IPS-18c (cell line): ENCODE results near the gene MMP23B.
"Not testable (repeated sequence)": the region's sequence is repeated elsewhere in the genome, so short reads cannot be mapped to it uniquely, and the experiment has no call there.

ENCODE experiments used
- H3K4me3 ChIP-seq: 2 replicates; pipeline ENCODE4 v1.7.0; 2013; ENCODE audit warnings: low read depth, mild to moderate bottlenecking, low read length, moderate library complexity; ENCODE audit not compliant: insufficient read depth
- H3K9me3 ChIP-seq: one replicate; pipeline ENCODE4 v1.6.1; 2013; ENCODE audit warnings: mild to moderate bottlenecking, low read length, moderate library complexity; ENCODE audit not compliant: control insufficient read depth, insufficient read depth

MMP23B gene

DNA sequence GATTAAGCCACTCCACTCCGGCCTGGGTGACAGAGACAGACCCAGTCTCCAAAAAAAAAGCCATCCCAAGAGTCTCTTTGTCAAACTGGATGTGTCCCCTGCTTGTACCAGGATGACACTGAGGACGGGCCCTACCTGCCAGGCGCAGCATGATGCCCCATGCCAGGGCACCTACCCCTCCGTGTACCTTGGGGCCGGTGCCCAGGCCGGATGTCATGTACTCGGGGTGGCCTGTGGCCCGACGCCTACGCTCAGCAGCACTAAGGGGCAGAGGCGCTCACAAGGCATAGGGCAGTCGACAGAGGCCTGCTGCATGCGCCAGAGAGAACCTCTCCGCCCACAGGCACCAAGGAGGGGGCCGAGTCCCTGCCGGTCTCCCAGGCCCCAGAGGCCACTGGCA lies 7.4 kb downstream of the MMP23B start:
- not testable (repeated sequence) for H3K4me3 ChIP-seq, H3K9me3 ChIP-seq

- not testable (repeated sequence) for H3K4me3 ChIP-seq, H3K9me3 ChIP-seq
Observed at GRCh38 chr1:1640081-1640480, 8.1 kb downstream of the MMP23B start.

DNA sequence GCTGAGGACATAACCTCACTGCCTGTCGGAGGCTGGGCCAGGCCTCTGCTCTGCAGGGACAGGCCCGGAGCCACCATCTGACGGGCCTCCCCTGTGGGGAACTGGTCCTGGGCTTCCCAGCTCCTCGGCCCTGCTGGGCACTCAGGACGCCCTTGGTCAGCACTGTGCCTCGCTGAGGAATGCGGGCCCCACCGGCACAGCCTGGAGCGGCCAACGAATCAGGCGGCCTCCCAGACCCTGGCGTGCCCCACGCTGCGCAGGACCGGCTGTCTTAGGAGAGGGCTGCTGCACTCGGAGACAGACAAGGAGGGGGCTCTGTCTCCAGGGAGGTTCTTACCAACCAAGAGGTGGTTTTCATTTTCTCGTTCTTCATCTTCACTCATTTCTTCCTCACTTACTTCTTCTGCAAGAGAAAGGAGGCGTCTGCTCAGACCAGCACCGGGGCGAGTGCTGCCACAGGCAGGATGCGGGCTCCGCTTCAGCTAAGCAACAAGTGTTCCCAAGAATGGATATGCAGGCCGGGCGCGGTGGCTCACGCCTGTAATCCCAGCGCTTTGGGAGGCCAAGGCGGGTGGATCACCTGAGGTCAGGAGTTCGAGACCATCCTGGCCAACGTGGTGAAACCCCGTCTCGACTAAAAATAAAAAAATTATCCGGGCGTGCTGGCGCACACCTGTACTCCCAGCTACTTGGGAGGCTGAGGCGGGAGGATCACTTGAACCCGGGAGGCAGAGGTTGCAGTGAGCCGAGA lies 8.9 kb downstream of the MMP23B start:
- H3K9me3 ChIP-seq, H3K4me3 ChIP-seq: not testable (repeated sequence)

- not testable (repeated sequence) for H3K9me3 ChIP-seq, H3K4me3 ChIP-seq
Observed at GRCh38 chr1:1646326-1646725, 14.4 kb downstream of the MMP23B start.

DNA sequence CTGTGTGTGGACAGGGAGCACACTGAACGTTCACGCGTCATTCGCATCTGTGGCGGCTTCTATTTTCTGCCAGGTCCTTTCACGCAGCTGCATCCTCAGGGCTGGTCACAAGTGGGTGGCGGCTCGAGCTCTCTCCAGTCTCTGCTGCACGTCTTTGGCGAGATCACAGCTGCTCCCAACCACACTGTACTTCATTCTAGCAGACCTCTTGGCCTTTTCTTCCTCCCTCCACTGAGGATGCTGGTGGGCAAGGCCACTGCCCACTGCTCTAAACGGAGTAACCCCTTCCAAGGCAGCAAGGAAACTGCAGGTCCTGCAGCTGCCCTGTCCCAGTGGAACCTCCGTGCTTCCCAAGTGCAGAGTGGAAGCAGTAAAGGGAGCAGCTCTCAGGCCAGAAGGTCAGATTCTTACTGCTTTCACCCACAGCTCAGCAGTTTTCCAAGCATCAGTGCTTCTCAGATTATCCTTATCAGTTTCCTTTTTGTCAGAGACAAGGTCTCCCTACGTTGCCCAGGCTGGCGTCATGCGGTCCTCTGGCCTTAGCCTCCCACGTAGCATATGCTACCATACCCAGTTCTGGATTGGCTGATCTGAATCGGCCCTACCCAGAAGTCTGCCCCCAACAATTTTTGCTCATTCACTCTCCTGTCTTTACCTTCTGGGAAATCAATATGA lies 15.7 kb downstream of the MMP23B start:
- H3K4me3 ChIP-seq, H3K9me3 ChIP-seq: not testable (repeated sequence)

DNA sequence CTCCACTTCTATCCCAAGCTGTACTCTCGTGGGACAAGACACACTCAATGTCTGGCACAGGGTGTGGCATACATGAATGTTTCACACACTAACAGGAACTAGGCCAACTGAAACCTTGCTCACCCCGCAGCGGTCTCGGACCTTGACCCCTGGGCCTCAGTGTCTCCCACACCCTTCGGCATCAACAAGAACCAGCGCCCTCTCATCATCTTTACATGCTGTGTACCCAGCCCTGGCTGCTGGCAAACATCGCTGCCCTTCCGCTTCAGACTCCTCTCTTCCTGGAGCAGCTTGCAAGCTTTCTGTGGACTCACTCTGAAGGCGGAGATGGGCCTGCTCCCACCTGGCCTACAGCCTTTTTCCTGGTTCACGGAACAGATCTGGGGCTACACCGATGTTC lies 16.3 kb downstream of the MMP23B start:
- not testable (repeated sequence) for H3K4me3 ChIP-seq, H3K9me3 ChIP-seq

- H3K4me3 ChIP-seq: peak within 1 kb of the TSS; percentile 59
- not testable (repeated sequence) for H3K9me3 ChIP-seq
Observed at GRCh38 chr1:1658583-1659549, 26.9 kb downstream of the MMP23B start, which contains the start of gene CDK11B. CDK11B (minus strand) TSS chr1:1659004; CDS start chr1:1657485, 1,519 bp downstream.

- H3K4me3 ChIP-seq, H3K9me3 ChIP-seq: not testable (repeated sequence)
Observed at GRCh38 chr1:1662392-1662791, 30.4 kb downstream of the MMP23B start.

DNA sequence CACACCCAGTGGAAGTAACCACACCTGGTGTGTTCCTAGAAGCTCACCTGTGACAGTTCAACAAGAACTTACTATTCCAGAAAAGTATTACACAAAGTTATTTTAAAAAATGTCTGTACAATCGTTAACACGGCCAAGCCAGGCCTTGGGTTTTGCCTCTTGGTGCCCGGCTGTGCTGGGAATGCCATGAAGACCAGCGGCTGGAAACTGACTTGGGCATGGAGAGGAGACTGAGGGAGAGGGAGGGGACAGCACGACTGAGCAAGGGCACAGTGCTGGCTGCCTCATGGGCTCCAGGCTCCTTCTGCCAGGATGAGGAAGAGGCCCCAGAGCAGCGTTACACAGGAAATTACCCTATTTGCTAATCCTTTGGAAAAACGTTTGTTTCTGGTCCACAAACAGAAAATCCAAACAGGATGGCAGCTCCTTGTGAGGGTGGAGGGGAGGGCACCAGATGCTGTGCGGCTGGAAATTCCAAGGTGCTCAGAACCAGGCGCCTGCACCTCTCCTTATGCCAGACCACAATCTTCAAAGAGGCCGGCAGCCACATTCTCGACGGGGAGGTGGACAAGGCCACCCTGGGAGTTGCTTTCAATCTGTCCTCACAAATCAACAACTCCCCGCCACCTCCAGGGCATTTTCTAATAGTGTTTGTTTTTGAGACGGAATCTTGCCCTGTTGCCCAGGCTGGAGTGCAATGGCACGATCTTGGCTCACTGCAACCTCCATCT lies 31.0 kb downstream of the MMP23B start:
- not testable (repeated sequence) for H3K4me3 ChIP-seq, H3K9me3 ChIP-seq

GRCh38 chr1:1664318-1664717 lies 32.3 kb downstream of the MMP23B start:
- not testable (repeated sequence) for H3K9me3 ChIP-seq, H3K4me3 ChIP-seq

DNA sequence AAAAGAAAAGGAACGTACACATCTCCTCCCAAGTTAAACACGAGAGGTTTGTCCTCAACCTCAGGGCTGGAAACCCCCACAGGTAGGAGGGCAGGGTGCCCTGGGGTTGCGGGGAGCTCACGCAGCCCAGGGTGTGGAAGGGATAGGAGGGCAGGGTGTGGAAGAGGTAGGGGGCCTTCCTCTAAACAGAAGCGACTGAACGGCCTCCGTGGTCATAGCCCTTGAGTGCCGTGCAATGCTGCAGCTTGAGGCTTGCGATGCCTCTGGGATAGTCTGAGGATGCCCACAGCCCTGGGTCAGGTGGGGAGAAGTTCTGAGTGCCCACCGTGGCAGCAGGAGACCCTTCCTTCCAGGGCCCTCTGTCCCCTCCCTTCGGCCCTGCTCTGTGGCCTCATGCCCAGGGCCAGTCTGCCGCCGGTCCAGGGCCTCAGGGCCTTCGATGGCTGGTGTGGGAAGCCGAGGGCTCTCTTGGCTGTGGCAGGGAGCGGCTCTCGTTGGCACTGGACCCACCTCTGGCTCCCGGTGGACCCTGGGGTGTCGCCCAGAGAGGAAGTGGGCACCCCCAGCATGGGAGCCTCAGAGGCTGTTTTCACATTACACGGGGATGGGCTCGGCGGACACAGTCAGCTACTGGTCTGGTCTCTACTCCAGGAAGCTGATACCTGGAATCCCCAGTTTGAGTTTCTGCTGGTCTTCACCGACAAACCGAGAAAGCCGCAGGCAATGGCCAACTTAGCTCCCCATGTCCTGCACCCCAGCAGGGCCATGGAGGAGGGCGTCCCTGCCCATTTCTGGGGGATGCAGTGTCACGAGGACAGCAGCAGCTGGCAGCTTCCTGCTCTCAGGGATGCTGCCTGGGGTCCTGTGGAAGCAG lies 33.2 kb downstream of the MMP23B start:
- no peak overlapping the region for H3K4me3 ChIP-seq
- no peaks in the 10 kb centered on the region for H3K9me3 ChIP-seq

DNA sequence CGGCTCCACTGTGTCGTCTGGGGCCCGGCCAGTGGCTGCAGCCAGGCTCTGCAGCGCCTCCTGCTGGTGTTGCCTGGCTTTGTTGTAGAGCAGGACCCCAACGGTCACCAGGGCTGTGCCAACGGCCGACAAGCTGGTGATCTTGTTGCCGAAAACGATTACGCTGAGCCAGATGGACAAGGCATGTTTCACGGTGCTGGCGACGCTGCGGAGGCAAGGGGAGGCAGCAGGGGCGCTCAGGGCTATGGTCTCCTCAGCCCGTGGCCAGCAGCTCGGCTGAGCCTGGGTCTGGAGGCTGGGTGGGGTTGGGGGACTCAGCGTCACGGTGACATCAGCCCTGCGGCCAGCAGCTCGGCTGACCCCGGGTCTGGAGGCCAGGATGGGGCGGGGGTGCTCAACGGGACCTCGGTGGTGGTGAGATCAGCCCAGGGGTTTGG lies 33.9 kb downstream of the MMP23B start:
- no peaks in the 10 kb centered on the region for H3K9me3 ChIP-seq
- no peak overlapping the region for H3K4me3 ChIP-seq

DNA sequence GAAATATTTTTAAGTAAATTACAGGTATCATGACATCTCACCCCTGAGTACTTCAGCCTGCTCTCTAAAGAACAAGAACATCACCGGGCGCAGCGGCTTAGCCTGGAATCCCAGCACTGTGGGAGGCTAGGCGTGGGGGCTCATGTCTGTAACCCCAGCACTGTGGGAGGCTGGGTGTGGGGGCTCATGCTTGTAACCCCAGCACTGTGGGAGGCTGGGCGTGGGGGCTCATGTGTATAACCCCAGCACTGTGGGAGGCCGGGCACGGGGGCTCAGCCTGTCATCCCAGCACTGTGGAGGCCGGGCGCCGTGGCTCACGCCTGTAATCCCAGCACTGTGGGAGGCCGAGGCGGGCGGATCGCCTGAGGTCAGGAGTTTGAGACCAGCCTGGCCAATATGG lies 34.6 kb downstream of the MMP23B start:
- Histone ChIP-seq H3K9me3 (no peaks in the 10 kb centered on the region), H3K4me3 (no peak overlapping the region)

GRCh38 chr1:1669468-1670440 lies 37.8 kb downstream of the MMP23B start:
- H3K9me3 ChIP-seq: no peaks in the 10 kb centered on the region

GRCh38 chr1:1670866-1671265 lies 38.9 kb downstream of the MMP23B start:
- H3K9me3 ChIP-seq: no peaks in the 10 kb centered on the region
- no peak overlapping the region for H3K4me3 ChIP-seq

More at GRCh38 chr1:1669468-1670440, 37.8 kb downstream of the MMP23B start:
- H3K4me3 ChIP-seq: no peak overlapping the region
